RWPE1 (cell line): ENCODE data around the gene JCAD.

Experiments
- CTCF ChIA-PET: fragments of 350-600 bp; sonication (Branson Sonifier 250); formaldehyde crosslinking; extraction: SDS; loops from one replicate; lab custom pipeline; 2021; lab: Yijun Ruan, JAX
- POLR2A ChIA-PET: fragments of 400-600 bp; formaldehyde crosslinking; extraction: SDS; loops from one replicate; lab custom pipeline; 2020; ENCODE audit warnings: antibody characterized with exemption; ENCODE audit not compliant: low non-redundant PET; lab: Yijun Ruan, JAX
- DNase-seq: peaks from one replicate; pipeline ENCODE4 v3.0.0; 2012; ENCODE audit warnings: low spot score
- H3K27ac ChIP-seq: fragments of 450-650 bp; 2 replicates; pipeline ENCODE4 v1.5.1; 2017
- TF ChIP-seq, protein P1 (sequence below): fragments of 450-650 bp; conservative IDR thresholded peaks from 2 replicates; pipeline ENCODE4 v1.5.1; 2017; ENCODE audit warnings: low read depth, mild to moderate bottlenecking

The JCAD gene

DNA sequence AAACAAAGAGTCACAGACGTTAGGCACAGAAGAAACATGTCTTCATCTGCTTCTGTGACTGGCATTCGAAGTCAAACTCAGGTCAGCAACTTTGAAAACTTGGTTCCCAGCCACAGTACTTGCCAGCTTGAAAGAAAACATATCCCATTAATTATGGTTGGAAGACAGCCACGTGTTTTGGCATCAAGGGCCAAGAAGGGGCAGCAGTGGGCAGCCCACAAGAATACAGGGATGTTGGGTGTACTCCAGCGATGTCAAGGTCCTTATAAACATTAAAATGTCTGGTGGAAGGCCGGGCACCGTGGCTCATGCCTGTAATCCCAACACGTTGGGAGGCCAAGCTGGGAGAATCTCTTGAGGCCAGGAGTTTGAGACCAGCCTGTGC, 29.5 kb downstream of the JCAD start:
- no peak overlapping the region for H3K27ac ChIP-seq
- POLR2A ChIA-PET: no interaction called here
- CTCF ChIA-PET: no interaction called here
- TF ChIP-seq, protein P1, sequence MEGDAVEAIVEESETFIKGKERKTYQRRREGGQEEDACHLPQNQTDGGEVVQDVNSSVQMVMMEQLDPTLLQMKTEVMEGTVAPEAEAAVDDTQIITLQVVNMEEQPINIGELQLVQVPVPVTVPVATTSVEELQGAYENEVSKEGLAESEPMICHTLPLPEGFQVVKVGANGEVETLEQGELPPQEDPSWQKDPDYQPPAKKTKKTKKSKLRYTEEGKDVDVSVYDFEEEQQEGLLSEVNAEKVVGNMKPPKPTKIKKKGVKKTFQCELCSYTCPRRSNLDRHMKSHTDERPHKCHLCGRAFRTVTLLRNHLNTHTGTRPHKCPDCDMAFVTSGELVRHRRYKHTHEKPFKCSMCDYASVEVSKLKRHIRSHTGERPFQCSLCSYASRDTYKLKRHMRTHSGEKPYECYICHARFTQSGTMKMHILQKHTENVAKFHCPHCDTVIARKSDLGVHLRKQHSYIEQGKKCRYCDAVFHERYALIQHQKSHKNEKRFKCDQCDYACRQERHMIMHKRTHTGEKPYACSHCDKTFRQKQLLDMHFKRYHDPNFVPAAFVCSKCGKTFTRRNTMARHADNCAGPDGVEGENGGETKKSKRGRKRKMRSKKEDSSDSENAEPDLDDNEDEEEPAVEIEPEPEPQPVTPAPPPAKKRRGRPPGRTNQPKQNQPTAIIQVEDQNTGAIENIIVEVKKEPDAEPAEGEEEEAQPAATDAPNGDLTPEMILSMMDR: no peak
- no peak for DNase-seq

DNA sequence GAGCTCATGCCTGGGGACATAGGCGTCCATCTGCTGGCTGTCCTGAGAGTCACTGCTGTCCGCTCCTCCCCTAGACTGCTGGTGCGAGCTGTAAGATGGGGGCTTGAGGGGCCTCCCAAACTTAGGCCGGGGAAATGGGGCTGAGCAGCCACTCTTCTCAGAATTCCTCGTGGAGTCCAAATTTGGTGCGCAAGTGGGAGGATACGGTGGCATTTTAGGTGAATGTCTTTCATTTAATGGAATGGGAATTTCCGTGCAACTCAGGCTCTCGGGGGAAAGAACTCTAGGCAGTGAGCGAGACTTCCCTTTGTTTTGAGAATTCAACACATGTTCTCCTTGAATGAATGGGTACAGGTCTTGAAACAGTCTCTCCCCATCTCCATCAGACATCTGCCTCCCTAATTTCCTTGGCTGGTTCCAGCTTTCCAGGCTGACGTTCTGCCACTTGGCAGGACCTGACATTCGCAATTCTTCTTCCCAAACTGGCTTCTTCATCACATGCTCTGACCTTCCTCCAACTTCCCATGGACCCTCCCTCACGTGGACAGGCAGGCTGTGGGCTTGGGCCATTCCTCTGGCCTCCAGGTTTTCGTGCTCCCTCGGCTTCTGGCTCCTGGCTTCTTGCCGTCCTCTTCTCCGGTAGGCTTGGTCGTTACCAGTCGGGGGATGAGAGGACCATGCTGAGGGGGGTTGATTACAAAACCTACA, 30.1 kb downstream of the JCAD start:
- CTCF ChIA-PET: interaction anchor here (0.6 kb wide), 1 partner anchor 218 kb away, joined by 6 read pairs; no protein-coding TSS in a partner anchor
- H3K27ac ChIP-seq: no peak overlapping the region
- TF ChIP-seq, protein P1: no peak
- DNase-seq: no peak
- POLR2A ChIA-PET: no interaction called here

- POLR2A ChIA-PET: no interaction called here
- no peak for DNase-seq
- CTCF ChIA-PET: interaction anchor here (0.6 to 1.3 kb wide), 3 partner anchors 60 to 219 kb away, joined by 3 to 6 read pairs (median 4); no protein-coding TSS in a partner anchor
- H3K27ac ChIP-seq: no peak overlapping the region
- TF ChIP-seq, protein P1: no peak
Observed at GRCh38 chr10:30028738-30029030, 30.7 kb downstream of the JCAD start.

DNA sequence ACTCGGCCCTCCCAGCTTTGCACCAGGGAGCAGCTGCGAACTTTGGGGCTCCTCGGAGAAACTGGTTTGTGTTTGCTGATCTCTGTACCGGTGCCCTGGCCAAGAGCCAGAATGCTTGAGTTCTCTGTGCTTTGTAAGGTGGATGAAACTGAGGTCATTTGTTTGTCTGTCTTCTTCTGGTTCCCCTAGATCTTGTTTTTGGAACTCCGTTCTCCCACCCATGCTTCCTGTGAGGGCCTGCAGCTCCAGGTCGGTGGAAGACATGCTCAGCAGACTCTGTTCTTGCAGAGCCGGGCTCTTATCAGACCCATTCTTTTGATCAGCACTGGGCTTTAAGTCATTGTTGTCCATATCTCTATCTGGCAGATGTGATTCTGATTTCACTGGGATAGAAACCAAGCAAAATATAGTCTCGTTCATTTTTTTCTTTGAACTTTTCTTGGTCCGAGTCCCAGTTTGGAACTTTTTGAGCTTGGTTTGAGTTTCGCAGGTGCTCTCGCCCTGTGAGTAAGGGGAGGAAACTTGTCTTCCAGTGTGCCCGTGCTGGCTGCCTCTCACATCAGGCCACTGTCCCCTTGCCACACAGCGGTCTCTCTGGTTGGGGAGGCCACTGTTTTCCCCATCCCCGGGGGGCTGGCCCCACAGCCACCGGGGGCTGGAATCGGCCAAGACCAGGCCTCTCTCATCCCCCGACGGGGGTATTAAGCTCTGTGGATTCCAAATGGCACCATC, 31.2 kb downstream of the JCAD start:
- DNase-seq: no peak

GRCh38 chr10:30027057-30028005, 32.1 kb downstream of the JCAD start:
- ChIA-PET CTCF (interaction anchor here (0.6 to 1.3 kb wide), 4 partner anchors 62 to 275 kb away, joined by 3 to 4 read pairs (median 3); no protein-coding TSS in a partner anchor), POLR2A (no interaction called here)
- TF ChIP-seq, protein P1: no peak
- DNase-seq: no peak
- no peak overlapping the region for H3K27ac ChIP-seq

More for the DNA sequence above, 31.2 kb downstream of the JCAD start:
- POLR2A ChIA-PET: no interaction called here
- TF ChIP-seq, protein P1: no peak
- CTCF ChIA-PET: interaction anchor here (0.6 to 1.3 kb wide), 5 partner anchors 61 to 276 kb away, joined by 3 to 6 read pairs (median 3); no protein-coding TSS in a partner anchor
- no peak overlapping the region for H3K27ac ChIP-seq

- DNase-seq: no peak
- POLR2A ChIA-PET: no interaction called here
- TF ChIP-seq, protein P1: no peak
- H3K27ac ChIP-seq: no peak overlapping the region
- CTCF ChIA-PET: no interaction called here
Observed at GRCh38 chr10:30026578-30026977, 32.8 kb downstream of the JCAD start.
